GM19372 (cell line): ENCODE data around the gene MED1.
"Not testable (repeated sequence)": the region's sequence is repeated elsewhere in the genome, so short reads cannot be mapped to it uniquely, and the experiment has no call there.

Experiments
- ATAC-seq: cut with Tn5 transposase; IDR thresholded peaks from one replicate; pipeline ENCODE4 v1.9.1; 2021; ENCODE audit warnings: mild to moderate bottlenecking, low read depth, moderate library complexity; ENCODE audit not compliant: unreplicated experiment

The MED1 gene, protein sequence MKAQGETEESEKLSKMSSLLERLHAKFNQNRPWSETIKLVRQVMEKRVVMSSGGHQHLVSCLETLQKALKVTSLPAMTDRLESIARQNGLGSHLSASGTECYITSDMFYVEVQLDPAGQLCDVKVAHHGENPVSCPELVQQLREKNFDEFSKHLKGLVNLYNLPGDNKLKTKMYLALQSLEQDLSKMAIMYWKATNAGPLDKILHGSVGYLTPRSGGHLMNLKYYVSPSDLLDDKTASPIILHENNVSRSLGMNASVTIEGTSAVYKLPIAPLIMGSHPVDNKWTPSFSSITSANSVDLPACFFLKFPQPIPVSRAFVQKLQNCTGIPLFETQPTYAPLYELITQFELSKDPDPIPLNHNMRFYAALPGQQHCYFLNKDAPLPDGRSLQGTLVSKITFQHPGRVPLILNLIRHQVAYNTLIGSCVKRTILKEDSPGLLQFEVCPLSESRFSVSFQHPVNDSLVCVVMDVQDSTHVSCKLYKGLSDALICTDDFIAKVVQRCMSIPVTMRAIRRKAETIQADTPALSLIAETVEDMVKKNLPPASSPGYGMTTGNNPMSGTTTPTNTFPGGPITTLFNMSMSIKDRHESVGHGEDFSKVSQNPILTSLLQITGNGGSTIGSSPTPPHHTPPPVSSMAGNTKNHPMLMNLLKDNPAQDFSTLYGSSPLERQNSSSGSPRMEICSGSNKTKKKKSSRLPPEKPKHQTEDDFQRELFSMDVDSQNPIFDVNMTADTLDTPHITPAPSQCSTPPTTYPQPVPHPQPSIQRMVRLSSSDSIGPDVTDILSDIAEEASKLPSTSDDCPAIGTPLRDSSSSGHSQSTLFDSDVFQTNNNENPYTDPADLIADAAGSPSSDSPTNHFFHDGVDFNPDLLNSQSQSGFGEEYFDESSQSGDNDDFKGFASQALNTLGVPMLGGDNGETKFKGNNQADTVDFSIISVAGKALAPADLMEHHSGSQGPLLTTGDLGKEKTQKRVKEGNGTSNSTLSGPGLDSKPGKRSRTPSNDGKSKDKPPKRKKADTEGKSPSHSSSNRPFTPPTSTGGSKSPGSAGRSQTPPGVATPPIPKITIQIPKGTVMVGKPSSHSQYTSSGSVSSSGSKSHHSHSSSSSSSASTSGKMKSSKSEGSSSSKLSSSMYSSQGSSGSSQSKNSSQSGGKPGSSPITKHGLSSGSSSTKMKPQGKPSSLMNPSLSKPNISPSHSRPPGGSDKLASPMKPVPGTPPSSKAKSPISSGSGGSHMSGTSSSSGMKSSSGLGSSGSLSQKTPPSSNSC (N-terminal part only)

DNA sequence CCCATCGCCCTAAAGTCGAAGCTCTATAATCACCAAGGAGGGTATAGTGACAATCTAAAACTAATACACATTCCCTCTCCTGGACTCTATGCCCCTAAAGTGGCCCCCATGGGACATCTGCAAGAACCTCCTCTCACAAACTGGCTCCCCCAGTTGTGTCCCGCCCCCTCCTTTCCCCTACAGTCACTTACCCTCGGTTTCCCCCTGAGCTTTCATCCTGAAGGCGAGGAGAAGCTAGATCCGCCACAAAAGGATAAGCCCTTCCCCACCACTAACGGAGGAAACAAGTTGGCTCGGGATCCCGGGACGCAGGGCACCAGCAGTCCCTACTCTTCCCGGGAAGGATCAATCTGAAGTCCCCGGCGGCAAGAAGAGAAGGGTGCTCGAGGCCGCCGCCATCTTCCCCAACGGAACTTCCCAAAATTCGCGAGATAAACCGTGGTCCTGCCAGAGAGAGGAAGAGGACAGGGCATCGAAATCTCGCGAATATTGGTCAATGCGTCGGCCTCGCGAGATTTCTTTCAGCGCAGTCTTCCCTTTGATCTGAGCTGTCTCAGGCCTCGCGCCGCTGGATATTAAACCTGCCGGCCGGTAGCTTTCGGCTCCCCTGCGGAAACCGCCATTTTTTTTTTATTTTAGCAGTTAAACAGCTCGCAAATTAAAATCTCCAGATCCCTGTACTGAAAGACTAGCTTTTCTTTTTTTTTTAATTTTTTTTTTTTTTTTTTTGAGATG lies at the start of gene MED1:
MED1 (minus strand) TSS at position 417 of the 735 bp plus-strand sequence; CDS start at position 216, 201 bp downstream.
- ATAC-seq: peak; percentile 99

DNA sequence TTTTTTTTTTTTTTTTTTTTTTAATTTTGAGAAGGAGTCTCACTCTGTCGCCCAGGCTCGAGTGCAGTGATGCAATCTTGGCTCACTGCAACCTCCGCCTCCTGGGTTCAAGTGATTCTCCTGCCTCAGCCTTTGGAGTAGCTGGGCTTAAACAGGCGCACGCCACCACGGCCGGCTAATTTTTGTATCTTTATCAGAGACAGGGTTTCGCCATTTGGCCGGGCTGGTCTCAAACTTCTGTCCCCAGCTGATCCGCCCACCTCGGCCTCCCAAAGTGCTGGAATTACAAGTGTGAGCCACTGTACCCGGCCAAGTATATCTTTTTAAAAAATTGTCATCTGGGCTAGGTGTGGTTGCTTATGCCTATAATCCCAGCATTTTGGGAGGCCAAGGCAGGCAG lies 45.9 kb upstream of the MED1 start:
- ATAC-seq: not testable (repeated sequence)

DNA sequence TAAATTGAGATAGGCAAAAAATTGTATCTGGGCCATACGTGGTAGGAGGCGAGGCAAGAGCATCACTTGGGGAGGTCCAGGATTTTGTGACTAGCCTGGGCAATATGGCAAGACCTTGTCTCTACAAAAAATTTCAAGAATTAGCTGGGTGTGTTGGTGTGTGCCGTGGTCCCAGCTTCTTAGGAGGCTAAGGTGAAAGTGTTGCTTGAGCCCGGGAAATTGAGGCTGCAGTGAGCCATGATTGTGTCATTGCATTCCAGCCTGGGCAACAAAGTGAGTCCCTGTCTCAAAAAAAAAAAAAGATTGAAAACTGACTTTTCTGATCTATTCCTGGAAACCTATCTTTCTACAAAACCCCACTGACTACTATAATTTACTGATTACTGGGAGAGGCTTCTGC lies 36.9 kb upstream of the MED1 start:
- no peak for ATAC-seq

DNA sequence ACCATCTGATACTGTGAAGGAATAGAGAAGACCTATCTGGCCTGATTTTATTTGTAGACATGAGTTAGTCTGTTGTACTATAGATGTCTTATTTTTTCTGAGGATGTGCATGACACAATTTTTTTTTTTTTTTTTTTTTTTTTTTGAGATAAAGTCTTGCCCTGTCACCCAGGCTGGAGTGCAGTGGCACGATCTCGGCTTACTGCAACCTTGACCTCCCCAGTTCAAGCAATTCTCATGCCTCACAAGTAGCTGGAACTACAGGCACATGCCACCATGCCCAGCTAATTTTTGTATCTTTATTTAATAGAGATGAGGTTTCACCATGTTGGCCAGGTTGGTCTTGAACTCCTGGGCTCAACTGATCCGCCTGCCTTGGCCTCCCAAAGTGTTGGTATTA lies 36.4 kb upstream of the MED1 start:
- ATAC-seq: not testable (repeated sequence)

DNA sequence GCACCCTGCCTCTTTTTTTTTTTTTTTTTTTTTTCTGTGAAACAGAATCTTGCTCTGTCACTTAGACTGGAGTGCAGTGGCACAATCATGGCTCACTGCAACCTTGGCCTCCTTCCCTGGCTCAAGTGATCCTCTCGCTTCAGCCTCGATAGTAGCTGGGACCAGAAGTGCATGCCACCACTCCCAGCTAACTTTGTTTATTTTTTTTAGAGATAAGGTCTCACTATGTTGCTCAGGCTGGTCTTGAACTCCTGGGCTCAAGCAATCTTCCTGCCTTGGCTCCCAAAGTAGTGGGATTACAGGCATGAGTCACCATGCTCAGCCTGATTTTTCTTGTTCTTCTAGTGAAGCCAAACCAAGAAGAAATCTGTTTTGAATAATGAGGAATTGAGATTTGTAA lies 35.2 kb upstream of the MED1 start:
- no peak for ATAC-seq

DNA sequence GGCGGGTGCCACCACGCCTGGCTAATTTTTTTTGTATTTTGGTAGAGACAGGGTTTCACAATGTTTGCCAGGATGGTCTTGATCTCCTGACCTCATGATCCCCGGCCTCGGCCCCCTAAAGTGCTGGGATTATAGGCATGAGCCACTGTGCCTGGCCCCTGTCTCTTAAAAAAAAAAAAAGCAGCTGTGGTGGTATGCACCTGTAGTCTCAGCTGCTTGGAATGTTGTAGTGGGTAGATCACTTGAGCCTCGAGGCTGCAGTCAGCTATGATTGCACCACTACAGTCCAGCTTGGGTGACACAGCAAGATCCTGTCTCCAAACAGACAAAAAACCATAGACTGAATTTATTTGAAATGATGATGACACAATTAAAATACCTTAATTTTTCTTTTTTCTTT lies 34.5 kb upstream of the MED1 start:
- ATAC-seq: no peak

DNA sequence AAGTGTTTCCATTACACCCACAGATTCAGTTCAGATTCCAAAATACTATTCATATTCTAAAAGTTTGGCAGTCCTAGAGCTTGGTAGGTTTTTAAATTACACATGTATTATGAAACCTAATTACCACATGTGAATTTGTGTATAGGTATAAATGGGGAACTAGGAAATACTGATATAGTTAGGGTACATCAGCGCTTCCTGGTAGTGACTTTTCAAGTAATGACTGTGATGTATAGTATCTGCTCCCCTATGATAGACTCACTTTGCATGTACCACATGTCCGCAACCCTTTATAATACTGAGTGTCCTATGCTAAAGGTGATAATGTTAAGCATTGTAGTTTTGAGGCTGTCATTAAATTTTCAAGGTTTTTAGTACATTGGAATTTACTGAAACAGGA lies 33.1 kb upstream of the MED1 start:
- peak; percentile 61 for ATAC-seq

DNA sequence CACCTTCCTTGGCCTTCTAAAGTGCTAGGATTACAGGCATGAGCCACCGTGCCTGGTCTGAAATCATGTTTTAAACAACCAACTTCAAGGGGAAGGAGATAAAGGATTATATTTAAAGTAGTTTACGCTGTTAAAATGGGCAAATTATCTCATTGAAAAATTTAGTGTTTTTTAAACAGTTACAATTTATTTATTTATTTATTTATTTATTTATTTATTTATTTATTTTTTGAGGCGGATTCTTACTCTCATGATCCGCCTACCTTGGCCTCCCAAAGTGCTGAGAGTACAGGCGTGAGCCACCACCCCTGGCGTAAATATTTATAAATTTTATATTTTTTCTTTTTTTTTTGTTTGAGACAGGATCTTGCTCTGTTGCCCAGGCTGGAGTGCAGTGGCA lies 32.4 kb upstream of the MED1 start:
- no peak for ATAC-seq

DNA sequence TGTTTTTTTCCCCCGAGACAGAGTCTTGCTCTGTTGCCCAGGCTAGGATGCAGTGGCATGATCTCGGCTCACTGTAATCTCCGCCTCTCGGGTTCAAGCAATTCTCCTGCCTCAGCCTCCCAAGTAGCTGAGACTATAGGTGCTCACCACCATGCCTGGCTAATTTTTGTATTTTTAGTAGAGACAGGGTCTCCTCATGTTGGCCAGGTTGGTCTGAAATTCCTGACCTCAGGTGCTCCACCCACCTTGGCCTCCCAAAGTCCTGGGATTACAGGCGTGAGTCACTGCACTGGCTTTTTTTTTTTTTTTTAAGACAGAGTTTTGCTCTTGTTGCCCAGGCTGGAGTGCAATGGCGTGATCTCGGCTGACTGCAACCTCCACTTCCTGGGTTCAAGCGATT lies 28.6 kb upstream of the MED1 start:
- ATAC-seq: not testable (repeated sequence)

DNA sequence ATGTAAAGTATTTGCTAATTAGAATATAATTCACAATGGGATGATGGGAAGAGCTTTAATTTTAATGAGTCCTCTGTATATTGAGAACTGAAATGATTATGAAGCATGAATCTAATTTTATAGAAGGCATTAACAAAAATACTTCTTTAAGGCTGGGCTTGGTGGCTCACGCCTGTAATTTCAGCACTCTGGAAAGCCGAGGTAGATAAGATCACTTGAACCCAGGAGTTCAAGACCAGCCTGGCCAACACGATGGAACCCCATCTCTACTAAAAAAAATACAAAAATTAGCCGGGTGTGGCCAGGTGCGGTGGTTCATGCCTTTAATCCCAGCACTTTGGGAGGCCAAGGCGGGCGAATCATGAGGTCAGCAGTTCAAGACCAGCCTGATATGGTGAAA lies 22.2 kb upstream of the MED1 start:
- ATAC-seq: no peak

DNA sequence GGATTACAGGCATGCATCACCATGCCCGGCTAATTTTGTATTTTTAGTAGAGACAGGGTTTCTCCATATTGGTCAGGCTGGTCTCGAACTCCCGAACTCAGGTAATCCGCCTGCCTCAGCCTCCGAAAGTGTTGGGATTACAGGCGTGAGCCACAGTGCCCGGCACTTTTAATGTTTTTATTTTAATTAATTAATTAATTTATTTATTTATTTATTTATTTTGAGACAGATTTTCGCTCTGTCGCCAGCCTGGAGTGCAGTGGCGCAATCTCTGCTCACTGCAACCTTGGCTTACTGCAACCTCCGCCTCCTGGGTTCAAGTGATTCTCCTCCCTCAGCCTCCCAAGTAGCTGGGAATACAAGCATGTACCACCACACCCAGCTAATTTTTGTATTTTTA lies 17.5 kb upstream of the MED1 start:
- ATAC-seq: not testable (repeated sequence)

DNA sequence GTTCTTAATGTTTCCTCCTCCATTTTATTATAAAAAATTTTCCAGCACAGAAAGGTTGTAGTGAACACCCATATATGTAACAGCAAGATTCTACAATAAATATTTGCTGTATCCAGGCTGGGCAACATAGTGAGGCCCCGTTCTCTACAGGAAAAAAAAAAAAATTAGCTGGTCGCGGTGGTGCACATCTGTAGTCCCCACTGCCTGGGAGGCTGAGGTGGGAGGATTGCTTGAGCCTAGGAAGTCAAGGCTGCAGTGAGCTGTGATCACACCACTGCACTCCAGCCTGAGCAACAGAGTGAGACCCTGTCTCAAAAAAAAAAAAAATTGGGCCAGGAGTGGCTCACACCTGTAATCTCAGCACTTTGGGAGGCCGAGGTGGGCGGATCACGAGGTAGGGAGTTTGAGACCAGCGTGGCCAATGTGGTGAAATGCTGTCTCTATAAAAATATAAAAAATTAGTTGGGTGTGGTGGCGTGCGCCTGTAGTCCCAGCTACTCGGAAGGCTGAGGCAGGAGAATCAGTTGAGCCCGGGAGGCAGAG lies 13.6 kb upstream of the MED1 start:
- not testable (repeated sequence) for ATAC-seq

DNA sequence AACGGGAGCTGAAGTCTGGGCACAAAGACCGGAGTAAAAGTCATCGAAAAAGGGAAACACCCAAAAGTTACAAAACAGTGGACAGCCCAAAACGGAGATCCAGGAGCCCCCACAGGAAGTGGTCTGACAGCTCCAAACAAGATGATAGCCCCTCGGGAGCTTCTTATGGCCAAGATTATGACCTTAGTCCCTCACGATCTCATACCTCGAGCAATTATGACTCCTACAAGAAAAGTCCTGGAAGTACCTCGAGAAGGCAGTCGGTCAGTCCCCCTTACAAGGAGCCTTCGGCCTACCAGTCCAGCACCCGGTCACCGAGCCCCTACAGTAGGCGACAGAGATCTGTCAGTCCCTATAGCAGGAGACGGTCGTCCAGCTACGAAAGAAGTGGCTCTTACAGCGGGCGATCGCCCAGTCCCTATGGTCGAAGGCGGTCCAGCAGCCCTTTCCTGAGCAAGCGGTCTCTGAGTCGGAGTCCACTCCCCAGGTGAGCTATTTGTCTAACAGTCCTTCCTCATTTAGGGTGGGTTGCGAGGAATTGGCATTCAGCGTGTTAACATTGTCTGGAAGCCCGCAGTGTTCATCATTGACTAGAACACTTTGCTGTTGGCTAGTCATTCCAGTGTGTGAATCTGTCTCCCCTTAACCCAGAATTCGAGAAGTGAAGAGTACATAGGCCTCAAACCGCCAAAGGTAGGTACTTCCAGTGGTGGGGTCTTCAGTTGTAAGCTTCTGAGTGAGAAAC lies 11.7 kb upstream of the MED1 start:
- no peak for ATAC-seq

DNA sequence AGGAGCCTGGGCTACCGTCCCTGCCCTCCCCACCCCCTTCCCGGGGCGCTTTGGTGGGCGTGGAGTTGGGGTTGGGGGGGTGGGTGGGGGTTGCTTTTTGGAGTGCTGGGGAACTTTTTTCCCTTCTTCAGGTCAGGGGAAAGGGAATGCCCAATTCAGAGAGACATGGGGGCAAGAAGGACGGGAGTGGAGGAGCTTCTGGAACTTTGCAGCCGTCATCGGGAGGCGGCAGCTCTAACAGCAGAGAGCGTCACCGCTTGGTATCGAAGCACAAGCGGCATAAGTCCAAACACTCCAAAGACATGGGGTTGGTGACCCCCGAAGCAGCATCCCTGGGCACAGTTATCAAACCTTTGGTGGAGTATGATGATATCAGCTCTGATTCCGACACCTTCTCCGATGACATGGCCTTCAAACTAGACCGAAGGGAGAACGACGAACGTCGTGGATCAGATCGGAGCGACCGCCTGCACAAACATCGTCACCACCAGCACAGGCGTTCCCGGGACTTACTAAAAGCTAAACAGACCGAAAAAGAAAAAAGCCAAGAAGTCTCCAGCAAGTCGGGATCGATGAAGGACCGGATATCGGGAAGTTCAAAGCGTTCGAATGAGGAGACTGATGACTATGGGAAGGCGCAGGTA lies 11.0 kb upstream of the MED1 start:
- ATAC-seq: peak; percentile 19

DNA sequence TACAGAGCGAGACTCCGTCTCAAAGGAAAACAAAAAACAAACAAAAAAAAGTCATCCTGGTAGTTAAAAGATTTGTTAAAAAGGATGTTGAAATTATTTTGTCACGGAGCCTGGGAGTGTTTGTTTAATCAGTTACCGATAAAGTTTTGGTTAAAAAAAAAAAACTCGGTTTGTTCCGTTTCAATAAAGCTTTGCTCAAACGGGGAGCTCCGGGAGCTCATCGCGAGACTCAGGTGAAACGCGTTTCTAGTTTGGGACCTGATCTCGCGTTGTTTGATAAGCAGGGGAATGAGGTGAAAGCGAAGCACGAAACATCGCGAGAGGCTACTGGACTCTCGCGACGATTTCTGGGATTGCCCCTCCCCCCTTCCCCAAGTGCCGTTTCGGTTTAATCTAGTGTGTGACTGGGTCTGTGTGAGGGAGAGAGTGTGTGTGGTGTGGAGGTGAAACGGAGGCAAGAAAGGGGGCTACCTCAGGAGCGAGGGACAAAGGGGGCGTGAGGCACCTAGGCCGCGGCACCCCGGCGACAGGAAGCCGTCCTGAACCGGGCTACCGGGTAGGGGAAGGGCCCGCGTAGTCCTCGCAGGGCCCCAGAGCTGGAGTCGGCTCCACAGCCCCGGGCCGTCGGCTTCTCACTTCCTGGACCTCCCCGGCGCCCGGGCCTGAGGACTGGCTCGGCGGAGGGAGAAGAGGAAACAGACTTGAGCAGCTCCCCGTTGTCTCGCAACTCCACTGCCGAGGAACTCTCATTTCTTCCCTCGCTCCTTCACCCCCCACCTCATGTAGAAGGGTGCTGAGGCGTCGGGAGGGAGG lies 10.3 kb upstream of the MED1 start, which contains the start of gene CDK12:
CDK12 (plus strand) TSS at position 374 of the 813 bp plus-strand sequence. CDS start 586 bp downstream, outside the sequence.
- ATAC-seq: peak; percentile 85

DNA sequence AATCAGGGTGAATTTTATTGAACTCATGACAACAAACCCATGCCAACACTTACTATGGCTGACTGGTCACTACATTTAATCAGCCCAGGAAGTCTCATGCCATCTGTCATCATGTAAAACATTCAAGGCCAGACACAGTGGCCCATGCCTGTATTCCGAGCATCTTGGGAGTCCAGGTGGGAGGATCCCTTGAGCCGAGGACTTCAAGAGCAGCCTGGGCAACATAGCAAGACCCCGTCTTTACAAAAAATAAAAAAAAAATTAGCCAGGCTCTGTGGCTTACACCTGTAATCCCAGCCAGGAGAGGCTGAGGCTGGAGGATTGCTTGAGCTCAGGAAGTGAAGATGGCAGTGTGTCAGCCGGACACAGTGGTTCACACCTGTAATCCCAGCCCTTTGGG lies 4.9 kb upstream of the MED1 start:
- no peak for ATAC-seq

DNA sequence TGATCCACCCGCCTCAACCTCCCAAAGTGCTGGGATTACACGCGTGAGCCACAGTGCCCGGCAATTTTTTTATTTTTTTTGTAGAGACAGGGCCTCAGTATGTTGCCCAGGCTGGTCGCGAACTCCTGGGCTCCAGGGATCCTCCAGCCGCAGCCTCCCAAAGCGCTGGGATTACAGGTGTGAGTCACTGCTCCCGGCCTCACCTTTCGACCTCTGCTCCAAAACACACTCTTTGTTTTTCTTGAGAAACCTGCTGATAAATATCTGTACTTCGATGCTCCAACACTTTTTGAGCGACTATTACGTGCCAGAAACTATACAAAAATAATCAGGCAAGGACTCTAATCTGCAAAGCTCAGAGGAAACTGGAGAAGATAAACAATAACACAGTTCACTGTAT lies 1.0 kb downstream of the MED1 start:
- ATAC-seq: no peak

DNA sequence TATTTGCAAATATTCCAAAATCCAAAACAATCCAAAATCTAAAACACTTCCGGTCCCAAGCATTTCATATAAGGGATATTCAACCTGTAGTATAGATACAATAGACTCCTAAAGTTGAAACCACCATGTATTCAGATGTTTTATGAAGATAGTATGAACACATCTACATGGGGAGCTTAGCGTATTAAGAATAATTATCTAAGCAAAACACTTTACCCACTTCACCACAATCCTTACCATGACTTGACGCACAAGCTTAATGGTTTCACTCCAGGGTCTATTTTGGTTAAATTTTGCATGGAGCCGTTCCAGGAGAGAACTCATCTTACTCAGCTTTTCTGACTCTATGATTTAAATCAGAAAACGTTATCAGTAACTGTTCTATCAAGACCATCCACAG lies 3.5 kb downstream of the MED1 start:
- ATAC-seq: no peak
